ENCODE data around the gene ZC2HC1B. TPM values are rescaled to one million over a fixed set of nuclear protein-coding genes. Genes with fewer than 3 reads are reported as not detected.

ZC2HC1B gene
- total RNA-seq, 1 donor from 2014 or later, result not detected

DNA sequence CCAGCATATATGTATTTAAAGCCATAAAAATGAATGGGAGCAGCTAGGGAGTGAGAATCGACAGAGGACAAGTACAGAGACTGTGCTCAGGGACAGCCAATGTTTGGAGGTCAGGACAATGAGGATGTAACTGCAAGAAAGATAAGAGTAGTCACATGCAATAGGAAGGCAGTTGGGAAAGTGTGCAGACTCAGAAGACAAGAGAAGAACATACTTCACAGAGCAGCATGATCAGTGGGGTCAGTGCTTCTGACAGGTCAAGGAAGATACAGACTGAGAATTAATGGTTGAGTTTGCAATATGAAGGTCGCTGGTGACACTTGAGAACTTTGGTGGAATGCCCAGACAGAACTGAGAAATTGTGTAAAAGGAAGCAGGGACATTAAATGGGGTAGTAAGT lies 118.7 kb downstream of the ZC2HC1B start:
- no peak for ATAC-seq
- H3K27ac ChIP-seq, result no peak overlapping the region

GRCh38 chr6:143984666-143985065 lies 120.4 kb downstream of the ZC2HC1B start:
- Histone ChIP-seq H3K9me3 (no peaks in the 10 kb centered on the region), H3K27me3 (no peaks in the 10 kb centered on the region), H3K4me3 (no peak overlapping the region), H3K27ac (no peak overlapping the region), H3K4me1 (no peaks in the 10 kb centered on the region), H3K36me3 (no peaks in the 10 kb centered on the region)
- no peak for ATAC-seq
- TF ChIP-seq, protein P1, sequence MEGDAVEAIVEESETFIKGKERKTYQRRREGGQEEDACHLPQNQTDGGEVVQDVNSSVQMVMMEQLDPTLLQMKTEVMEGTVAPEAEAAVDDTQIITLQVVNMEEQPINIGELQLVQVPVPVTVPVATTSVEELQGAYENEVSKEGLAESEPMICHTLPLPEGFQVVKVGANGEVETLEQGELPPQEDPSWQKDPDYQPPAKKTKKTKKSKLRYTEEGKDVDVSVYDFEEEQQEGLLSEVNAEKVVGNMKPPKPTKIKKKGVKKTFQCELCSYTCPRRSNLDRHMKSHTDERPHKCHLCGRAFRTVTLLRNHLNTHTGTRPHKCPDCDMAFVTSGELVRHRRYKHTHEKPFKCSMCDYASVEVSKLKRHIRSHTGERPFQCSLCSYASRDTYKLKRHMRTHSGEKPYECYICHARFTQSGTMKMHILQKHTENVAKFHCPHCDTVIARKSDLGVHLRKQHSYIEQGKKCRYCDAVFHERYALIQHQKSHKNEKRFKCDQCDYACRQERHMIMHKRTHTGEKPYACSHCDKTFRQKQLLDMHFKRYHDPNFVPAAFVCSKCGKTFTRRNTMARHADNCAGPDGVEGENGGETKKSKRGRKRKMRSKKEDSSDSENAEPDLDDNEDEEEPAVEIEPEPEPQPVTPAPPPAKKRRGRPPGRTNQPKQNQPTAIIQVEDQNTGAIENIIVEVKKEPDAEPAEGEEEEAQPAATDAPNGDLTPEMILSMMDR (IDR thresholded peaks at IDR 0.05), result no peak
- DNase-seq, result no peak
- intact Hi-C loops (cut with DNase I), result no loop called here

More for the DNA sequence above, 118.7 kb downstream of the ZC2HC1B start:
- Histone ChIP-seq H3K4me1 (no peaks in the 10 kb centered on the region), H3K4me3 (no peak overlapping the region), H3K9me3 (no peaks in the 10 kb centered on the region), H3K27me3 (no peaks in the 10 kb centered on the region), H3K36me3 (no peaks in the 10 kb centered on the region)
- TF ChIP-seq, protein P1 (IDR thresholded peaks at IDR 0.05), result no peak
- intact Hi-C loops (cut with DNase I), result no loop called here
- no peak for DNase-seq

GRCh38 chr6:143986463-143987065 lies 122.3 kb downstream of the ZC2HC1B start:
- Histone ChIP-seq H3K36me3 (no peaks in the 10 kb centered on the region), H3K27ac (no peak overlapping the region), H3K27me3 (no peaks in the 10 kb centered on the region), H3K4me3 (no peak overlapping the region), H3K4me1 (no peaks in the 10 kb centered on the region), H3K9me3 (no peaks in the 10 kb centered on the region)
- DNase-seq (no peak), ATAC-seq (no peak)
- intact Hi-C loops (cut with DNase I), result no loop called here
- TF ChIP-seq, protein P1 (IDR thresholded peaks at IDR 0.05), result no peak

Other genes with a start within 250 kb of the ZC2HC1B start
- gene PHACTR2, start 186.5 kb upstream of the ZC2HC1B start, total RNA-seq, result 142 TPM
- gene LTV1, start 21.1 kb upstream of the ZC2HC1B start, total RNA-seq, result 25.2 TPM
- gene PLAGL1, start 143.8 kb downstream of the ZC2HC1B start, total RNA-seq, result 34.8 TPM
- gene SF3B5, start 231.1 kb downstream of the ZC2HC1B start, total RNA-seq, result 114 TPM

Data from upper lobe of right lung (tissue), 1 donor.